Heart left ventricle (tissue), 16 donors: Measurements from ENCODE around the gene PTGER3. TPM values are rescaled to one million over a fixed set of nuclear protein-coding genes. Genes with fewer than 3 reads are reported as not detected.

ENCODE experiments used
- ATAC-seq, 4 donors: fragments of 200-7000 bp; cut with Tn5 transposase; one replicate each; pipeline ENCODE4 v1.9.1; 2020 to 2022; ENCODE audit warnings: moderate library complexity in 4 of 4, mild to moderate bottlenecking in 3 of 4, moderate number of reproducible peaks in 1 of 4
- DNase-seq, 5 donors: peaks; one replicate each; pipeline ENCODE4 v3.0.0-alpha.2; 2020
- H3K27ac ChIP-seq, 12 donors: fragments of 200-600 bp; sonication (generic) in 4 of 12; one replicate each; pipeline versions ENCODE4 v1.5.0 to v1.8.0; 2016 to 2022; ENCODE audit warnings: mild to moderate bottlenecking in 2 of 12
- H3K27me3 ChIP-seq, 9 donors: fragments of 200-600 bp; sonication (generic) in 2 of 9; one replicate each; pipeline versions ENCODE4 v1.5.1 to v1.8.0; 2016 to 2022; ENCODE audit warnings: mild to moderate bottlenecking in 3 of 9
- H3K36me3 ChIP-seq, 9 donors: fragments of 200-600 bp; sonication (generic) in 2 of 9; one replicate each; pipeline versions ENCODE4 v1.5.0 to v1.8.0; 2018 to 2022; ENCODE audit warnings: mild to moderate bottlenecking in 2 of 9
- H3K4me1 ChIP-seq, 12 donors: fragments of 200-600 bp; sonication (generic) in 4 of 12; one replicate each; pipeline versions ENCODE4 v1.5.0 to v1.8.0; 2016 to 2022; ENCODE audit warnings: mild to moderate bottlenecking in 3 of 12
- H3K4me3 ChIP-seq, 12 donors: fragments of 200-600 bp; sonication (generic) in 4 of 12; one replicate each; pipeline versions ENCODE4 v1.5.0 to v1.8.0; 2017 to 2022; ENCODE audit warnings: mild to moderate bottlenecking in 9 of 12, moderate library complexity in 4 of 12
- H3K9me3 ChIP-seq, 12 donors: fragments of 200-600 bp; sonication (generic) in 4 of 12; one replicate each; pipeline versions ENCODE4 v1.5.0 to v1.8.0; 2016 to 2022; ENCODE audit warnings: mild to moderate bottlenecking in 1 of 12
- POLR2A ChIP-seq, 2 donors: fragments of 450-650 bp; IDR thresholded peaks; one replicate each; pipeline ENCODE4 v1.6.1; 2017; ENCODE audit warnings: antibody characterized with exemption in 2 of 2, mild to moderate bottlenecking in 2 of 2, moderate library complexity in 2 of 2
- WGBS, 4 donors: extraction: QIAGEN DNeasy Blood & Tissue Kit in 2 of 4; methylation state at CpG; one replicate each; pipeline versions ENCODE4 v1.1.5 to v1.1.7; 2013 to 2018; 5-methylcytosine and 5-hydroxymethylcytosine counted together
- intact Hi-C, 10 donors: fragments of 100-400 bp; cut with DNase I; formaldehyde crosslinking; loops; one replicate each; pipeline versions ENCODE4 v1.11.1 to v1.14.2; 2022
- polyA plus RNA-seq, 2 donors: library from polyadenylated mRNA; stranded (reverse); fragments of 200-250 nt; gene quantifications; one replicate each; pipeline ENCODE4 v1.2.3, GENCODE V29; 2013
- total RNA-seq, 9 donors: library from RNA; depleted of rRNA in 2 of 9; stranded (reverse); fragments of >200 nt in 2 of 9; fragmentation: NEBNext Ultra II Directional in 3 of 9; extraction: Animal tissue kit (Norgen Biotek cat#: 25700) in 3 of 9; gene quantifications; one replicate each; pipeline versions ENCODE4 v1.1.0 to v1.2.4, GENCODE V29; 2016 to 2023
- TF ChIP-seq, protein P1 (sequence below), 12 donors: fragments of 200-600 bp; sonication (generic) in 4 of 12; IDR thresholded peaks; one replicate each; pipeline versions ENCODE4 v1.5.0 to v1.8.0; 2018 to 2022; ENCODE audit warnings: antibody characterized with exemption in 12 of 12, mild to moderate bottlenecking in 5 of 12
- donor health status: ischemic (EF 13 %, LVEDD 7.1; RV severe dilation, severe dysfunction).
- donor health status: healthy with polysubstance abuse.
- donor health status: DM: no; HTN: yes; CAD: no.
- donor health status: DM: no; HTN: no; CAD: no.
- donor health status: ischemic (EF 25% LVEDD 6.9; RV normal size, moderate dysfunction).
- donor health status: ischemic (EF 25% LVEDD 5.7; RV mildly dilated, moderate dysfunction).
- donor health status: healthy.
- donor health status: DM: yes; HTN: yes; CAD: no.
- donor health status: ischemic (EF 35%, LVEDD 5.7; RV mildly dilated, moderate dysfunction).
- donor health status: nonischemic (EF 11% LVEDD 7.7; RV severe dilation, severe dysfunction).
- donor health status: DM: yes; HTN: yes; CAD: no.
- donor health status: PGD.
- donor health status: ischemic (EF 29% LVEDD 5.4; RV normal size, mild dysfunction).
- donor health status: nonischemic (EF 23%, LVEDD 6.1; RV moderate dilation, normal function).

PTGER3 gene
- total and polyA plus RNA-seq, 11 donors, result 0.45 to 11.6 (median 1.3) TPM

GRCh38 chr1:70963374-70963773 lies 84.2 kb downstream of the PTGER3 start:
- Histone ChIP-seq H3K27ac (no peak overlapping the region), H3K36me3 (no peaks in the 10 kb centered on the region), H3K4me3 (no peak overlapping the region), H3K9me3 (peaks cover 0 to 6% (median 0%) of the 10 kb centered on the region in 12 donors), H3K27me3 (no peaks in the 10 kb centered on the region), H3K4me1 (no peaks in the 10 kb centered on the region)
- intact Hi-C loops, result no loop called here
- DNase-seq (peak in 1 of 5 donors; percentile 18), ATAC-seq (no peak)
- WGBS, 4 donors, result 79 to 88% (median 85%) methylated on average over 3 to 6 of the region's 6 CpGs
- TF ChIP-seq, protein P1, sequence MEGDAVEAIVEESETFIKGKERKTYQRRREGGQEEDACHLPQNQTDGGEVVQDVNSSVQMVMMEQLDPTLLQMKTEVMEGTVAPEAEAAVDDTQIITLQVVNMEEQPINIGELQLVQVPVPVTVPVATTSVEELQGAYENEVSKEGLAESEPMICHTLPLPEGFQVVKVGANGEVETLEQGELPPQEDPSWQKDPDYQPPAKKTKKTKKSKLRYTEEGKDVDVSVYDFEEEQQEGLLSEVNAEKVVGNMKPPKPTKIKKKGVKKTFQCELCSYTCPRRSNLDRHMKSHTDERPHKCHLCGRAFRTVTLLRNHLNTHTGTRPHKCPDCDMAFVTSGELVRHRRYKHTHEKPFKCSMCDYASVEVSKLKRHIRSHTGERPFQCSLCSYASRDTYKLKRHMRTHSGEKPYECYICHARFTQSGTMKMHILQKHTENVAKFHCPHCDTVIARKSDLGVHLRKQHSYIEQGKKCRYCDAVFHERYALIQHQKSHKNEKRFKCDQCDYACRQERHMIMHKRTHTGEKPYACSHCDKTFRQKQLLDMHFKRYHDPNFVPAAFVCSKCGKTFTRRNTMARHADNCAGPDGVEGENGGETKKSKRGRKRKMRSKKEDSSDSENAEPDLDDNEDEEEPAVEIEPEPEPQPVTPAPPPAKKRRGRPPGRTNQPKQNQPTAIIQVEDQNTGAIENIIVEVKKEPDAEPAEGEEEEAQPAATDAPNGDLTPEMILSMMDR (IDR thresholded peaks at IDR 0.05), result no peak
- no peak for TF ChIP-seq POLR2A (IDR thresholded peaks at IDR 0.05)

DNA sequence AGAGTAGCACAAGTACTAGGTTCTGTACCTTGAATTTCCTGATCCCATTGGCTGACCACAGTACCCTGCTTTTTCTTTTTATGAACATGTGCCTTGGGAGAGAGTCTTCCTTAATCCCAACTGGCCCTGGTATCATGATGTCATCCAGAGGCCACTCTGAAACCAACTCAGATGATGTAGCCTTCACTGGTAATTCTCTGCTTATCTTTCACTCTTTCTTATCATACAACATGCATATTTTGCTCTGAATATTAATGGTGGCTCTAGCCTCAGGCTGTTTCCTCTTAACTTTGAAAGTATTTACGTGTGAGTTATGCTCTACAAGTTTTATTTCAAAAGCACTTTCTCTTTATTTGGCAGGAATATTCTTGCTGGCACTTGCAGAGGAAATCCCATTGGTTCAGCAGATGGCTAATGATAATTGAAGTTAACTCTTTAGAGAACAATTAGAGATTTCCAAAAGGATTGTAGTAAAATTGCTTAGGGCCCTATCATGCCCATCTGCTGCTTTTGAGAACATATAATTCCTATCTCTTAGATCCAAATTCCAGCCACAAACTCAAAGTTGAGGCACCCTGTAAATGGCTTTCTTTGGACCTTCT lies 86.1 kb downstream of the PTGER3 start:
- no peak overlapping the region for H3K4me3 ChIP-seq
- no peaks in the 10 kb centered on the region for H3K36me3 ChIP-seq
- H3K4me1 ChIP-seq, result no peaks in the 10 kb centered on the region
- 47 to 58% (median 50%) methylated on average over 1 of the region's 1 CpG for WGBS, 4 donors
- H3K27me3 ChIP-seq, result no peaks in the 10 kb centered on the region
- H3K27ac ChIP-seq, result no peak overlapping the region
- intact Hi-C loops, result no loop called here
- no peak for DNase-seq
- TF ChIP-seq, protein P1 (IDR thresholded peaks at IDR 0.05), result no peak
- TF ChIP-seq POLR2A (IDR thresholded peaks at IDR 0.05), result no peak
- peaks cover 0 to 6% (median 0%) of the 10 kb centered on the region in 12 donors for H3K9me3 ChIP-seq
- ATAC-seq, result no peak

DNA sequence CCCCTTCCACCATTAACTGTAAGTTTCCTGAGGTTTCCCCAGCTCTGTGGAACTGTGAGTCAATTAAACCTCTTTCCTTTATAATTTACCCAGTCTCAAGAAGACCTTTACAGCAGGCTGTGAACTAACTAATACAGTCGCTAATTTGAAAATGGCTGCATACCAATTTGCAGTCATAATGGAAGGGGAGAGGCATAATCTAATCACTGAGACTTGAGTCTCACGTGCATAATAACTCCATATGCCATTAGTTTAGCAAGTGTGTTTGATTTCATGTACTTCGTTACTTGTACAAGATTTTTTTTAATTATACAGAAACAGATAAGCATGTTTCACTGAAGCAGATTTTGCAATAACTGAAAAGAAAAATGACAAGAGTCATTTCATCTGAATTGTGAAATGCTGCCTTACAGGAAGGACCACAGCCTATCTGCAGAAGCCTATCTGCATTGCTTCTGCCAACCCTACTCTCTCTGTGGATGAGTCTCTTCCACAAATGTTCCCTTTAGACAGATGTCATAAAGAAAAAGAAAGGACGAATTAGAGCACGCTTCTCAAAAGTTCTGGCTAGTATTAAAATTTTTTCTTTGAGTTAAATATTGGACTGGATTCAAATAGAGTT lies 99.1 kb downstream of the PTGER3 start:
- Histone ChIP-seq H3K4me3 (no peak overlapping the region), H3K27me3 (no peaks in the 10 kb centered on the region), H3K4me1 (no peaks in the 10 kb centered on the region), H3K36me3 (no peaks in the 10 kb centered on the region), H3K9me3 (no peaks in the 10 kb centered on the region), H3K27ac (no peak overlapping the region)
- intact Hi-C loops, result no loop called here
- DNase-seq (no peak), ATAC-seq (no peak)
- 76 to 85% (median 80%) methylated on average over 5 of the region's 5 CpGs for WGBS, 4 donors
- TF ChIP-seq, protein P1 (IDR thresholded peaks at IDR 0.05), result no peak
- TF ChIP-seq POLR2A (IDR thresholded peaks at IDR 0.05), result no peak

DNA sequence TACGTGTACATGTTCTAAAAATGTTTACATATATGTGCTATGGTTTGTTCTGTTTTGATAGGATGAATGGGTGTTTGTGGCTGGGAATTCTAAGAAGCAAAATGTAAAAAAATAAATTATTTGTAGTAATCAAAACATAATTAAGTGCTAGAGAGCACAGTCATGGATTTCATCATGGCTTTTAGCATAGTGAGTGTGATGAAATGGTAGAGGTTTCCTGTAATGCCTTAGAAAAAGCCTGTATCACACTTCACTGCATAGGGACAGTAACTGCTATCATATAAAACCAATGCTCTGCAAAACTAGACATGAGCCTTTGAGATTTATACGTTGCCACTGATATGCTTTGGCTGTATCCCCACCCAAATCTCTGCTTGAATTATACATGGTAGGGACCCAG lies 99.8 kb downstream of the PTGER3 start:
- TF ChIP-seq, protein P1 (IDR thresholded peaks at IDR 0.05), result no peak
- TF ChIP-seq POLR2A (IDR thresholded peaks at IDR 0.05), result no peak
- DNase-seq, result no peak
- Histone ChIP-seq H3K27ac (no peak overlapping the region), H3K27me3 (no peaks in the 10 kb centered on the region), H3K4me3 (no peak overlapping the region), H3K36me3 (no peaks in the 10 kb centered on the region), H3K4me1 (no peaks in the 10 kb centered on the region), H3K9me3 (no peaks in the 10 kb centered on the region)
- WGBS, 4 donors, result 81 to 89% (median 85%) methylated on average over 2 of the region's 2 CpGs
- no peak for ATAC-seq
- intact Hi-C loops, result no loop called here
